Ovary (tissue), 3 donors: ENCODE data around the gene TALDO1.
A peak's percentile ranks its signal among the peaks of the same experiment; 100 is the strongest.

Source experiments
- EP300 ChIP-seq: sonication (generic); formaldehyde crosslinking; IDR thresholded peaks from one replicate; pipeline ENCODE4 v1.6.1; 2017; ENCODE audit warnings: antibody characterized with exemption
- POLR2A ChIP-seq: fragments of 450-650 bp; IDR thresholded peaks from one replicate; pipeline ENCODE4 v1.6.1; 2017; ENCODE audit warnings: antibody characterized with exemption, mild to moderate bottlenecking, moderate library complexity
- TF ChIP-seq, protein P1 (sequence below), 3 donors: fragments of 450-650 bp in 2 of 3; fragments of 200-600 bp in 1 of 3; IDR thresholded peaks; one replicate each; pipeline versions ENCODE4 v1.5.1 to v1.8.0; 2016 to 2022; ENCODE audit warnings: antibody characterized with exemption in 3 of 3, mild to moderate bottlenecking in 1 of 3
- donor health status: DM: no; HTN: no; CAD: no.

DNA sequence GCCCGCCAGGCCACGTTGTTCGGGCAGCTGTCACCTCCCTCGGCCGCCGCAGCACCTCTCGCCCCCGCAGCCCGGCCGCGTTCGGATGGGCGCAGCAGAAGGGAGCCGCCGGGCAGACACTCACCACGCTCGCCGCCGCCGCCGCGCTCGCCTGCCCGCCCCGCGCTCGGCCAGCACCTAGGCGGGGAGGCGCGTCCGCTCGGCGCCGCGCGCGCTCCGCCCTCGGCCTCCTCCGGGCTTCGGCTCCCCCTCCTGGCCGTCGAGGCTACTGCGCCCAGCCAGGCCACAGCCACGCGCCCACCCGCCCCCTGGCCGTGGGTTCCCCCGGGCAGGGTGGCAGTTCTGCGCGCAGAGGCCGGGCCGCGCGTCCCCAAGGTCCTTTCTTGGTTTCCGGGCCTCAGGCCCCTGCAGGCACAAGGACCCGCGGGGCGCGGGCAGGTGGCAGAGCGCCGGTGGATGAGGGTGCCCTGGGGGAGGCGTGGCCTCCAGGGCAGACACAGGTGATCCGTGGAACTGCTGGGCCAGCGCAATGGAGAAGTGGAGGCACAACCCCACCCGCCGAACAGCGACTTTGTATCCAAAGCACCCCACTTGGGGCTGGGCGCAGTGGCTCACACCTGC, 50.9 kb downstream of the TALDO1 start, which contains the start of gene SLC25A22:
- TF ChIP-seq POLR2A, result no peak
- TF ChIP-seq, protein P1, sequence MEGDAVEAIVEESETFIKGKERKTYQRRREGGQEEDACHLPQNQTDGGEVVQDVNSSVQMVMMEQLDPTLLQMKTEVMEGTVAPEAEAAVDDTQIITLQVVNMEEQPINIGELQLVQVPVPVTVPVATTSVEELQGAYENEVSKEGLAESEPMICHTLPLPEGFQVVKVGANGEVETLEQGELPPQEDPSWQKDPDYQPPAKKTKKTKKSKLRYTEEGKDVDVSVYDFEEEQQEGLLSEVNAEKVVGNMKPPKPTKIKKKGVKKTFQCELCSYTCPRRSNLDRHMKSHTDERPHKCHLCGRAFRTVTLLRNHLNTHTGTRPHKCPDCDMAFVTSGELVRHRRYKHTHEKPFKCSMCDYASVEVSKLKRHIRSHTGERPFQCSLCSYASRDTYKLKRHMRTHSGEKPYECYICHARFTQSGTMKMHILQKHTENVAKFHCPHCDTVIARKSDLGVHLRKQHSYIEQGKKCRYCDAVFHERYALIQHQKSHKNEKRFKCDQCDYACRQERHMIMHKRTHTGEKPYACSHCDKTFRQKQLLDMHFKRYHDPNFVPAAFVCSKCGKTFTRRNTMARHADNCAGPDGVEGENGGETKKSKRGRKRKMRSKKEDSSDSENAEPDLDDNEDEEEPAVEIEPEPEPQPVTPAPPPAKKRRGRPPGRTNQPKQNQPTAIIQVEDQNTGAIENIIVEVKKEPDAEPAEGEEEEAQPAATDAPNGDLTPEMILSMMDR (IDR thresholded peaks at IDR 0.05), result peak; percentile 64 to 95 (median 94)
- no peak for TF ChIP-seq EP300
